ENCODE measurements around the gene RPRD1B. TPM values are rescaled to one million over a fixed set of nuclear protein-coding genes. Genes with fewer than 3 reads are reported as not detected.

The RPRD1B gene
- total and polyA plus RNA-seq, 2 experiments from 2014 or later: 7.3 to 24.3 TPM

- Histone ChIP-seq H3K4me2 (no peak overlapping the region), H3K4me1 (ENCODE audit: insufficient read depth) (peaks cover 5% of the 10 kb centered on the region; the same call in 1 of the 2 replicates), H3K27me3 (ENCODE audit: insufficient read depth) (no peaks in the 10 kb centered on the region), H3F3A (replicated peaks; ENCODE audit: low read depth) (no peaks in the 10 kb centered on the region), H3K27ac (ENCODE audit: low read depth) (0 out of 2 replicates have a peak overlapping the region, but pooled peaks have one; percentile 32), H3K9me2 (ENCODE audit: insufficient read depth) (no peaks in the 10 kb centered on the region), H2AFZ (no peak overlapping the region), H3K79me2 (replicated peaks; ENCODE audit: insufficient read depth) (no peaks in the 10 kb centered on the region), H4K20me1 (replicated peaks; ENCODE audit: insufficient read depth) (peaks cover 8% of the 10 kb centered on the region), H3K36me3 (ENCODE audit: insufficient read depth) (peaks cover 7% of the 10 kb centered on the region; the same call in 1 of the 2 replicates), H3K4me3 (no peak overlapping the region)
- peaks cover 14% of the 10 kb centered on the region for H3K4me1 Mint-ChIP-seq
- no peaks in the 10 kb centered on the region for H3K9me3 Mint-ChIP-seq
- H3K27me3 Mint-ChIP-seq (ENCODE audit: insufficient read depth, low read depth, poor library complexity): peaks cover 3% of the 10 kb centered on the region
- no peak for ATAC-seq
- H3K4me3 Mint-ChIP-seq: no peak overlapping the region
- peaks cover 28% of the 10 kb centered on the region for H3K36me3 Mint-ChIP-seq (ENCODE audit: low read depth)
- H3K27ac Mint-ChIP-seq: no peak overlapping the region
- TF ChIP-seq JUNB (IDR thresholded peaks at IDR 0.05; ENCODE audit: unreplicated experiment) (no peak), ZNF331 (CRISPR knock-in tag; IDR thresholded peaks at IDR 0.05; ENCODE audit: low read depth) (no peak), STAT1 (IDR thresholded peaks at IDR 0.05; ENCODE audit: unreplicated experiment) (no peak), ZNF114 (CRISPR knock-in tag; IDR thresholded peaks at IDR 0.05) (no peak), EZH2phosphoT487 (IDR thresholded peaks at IDR 0.05; ENCODE audit: unreplicated experiment) (no peak), CTCF (conservative IDR thresholded peaks at IDR 0.05; ENCODE audit: low read depth in 2 of 2) (no peak), EZH2 (IDR thresholded peaks at IDR 0.05; ENCODE audit: low read depth, unreplicated experiment) (no peak), REST (IDR thresholded peaks at IDR 0.05; ENCODE audit: unreplicated experiment) (no peak), NANOG (IDR thresholded peaks at IDR 0.05; ENCODE audit: borderline replicate concordance) (no peak)
- TF ChIP-seq, protein P1, sequence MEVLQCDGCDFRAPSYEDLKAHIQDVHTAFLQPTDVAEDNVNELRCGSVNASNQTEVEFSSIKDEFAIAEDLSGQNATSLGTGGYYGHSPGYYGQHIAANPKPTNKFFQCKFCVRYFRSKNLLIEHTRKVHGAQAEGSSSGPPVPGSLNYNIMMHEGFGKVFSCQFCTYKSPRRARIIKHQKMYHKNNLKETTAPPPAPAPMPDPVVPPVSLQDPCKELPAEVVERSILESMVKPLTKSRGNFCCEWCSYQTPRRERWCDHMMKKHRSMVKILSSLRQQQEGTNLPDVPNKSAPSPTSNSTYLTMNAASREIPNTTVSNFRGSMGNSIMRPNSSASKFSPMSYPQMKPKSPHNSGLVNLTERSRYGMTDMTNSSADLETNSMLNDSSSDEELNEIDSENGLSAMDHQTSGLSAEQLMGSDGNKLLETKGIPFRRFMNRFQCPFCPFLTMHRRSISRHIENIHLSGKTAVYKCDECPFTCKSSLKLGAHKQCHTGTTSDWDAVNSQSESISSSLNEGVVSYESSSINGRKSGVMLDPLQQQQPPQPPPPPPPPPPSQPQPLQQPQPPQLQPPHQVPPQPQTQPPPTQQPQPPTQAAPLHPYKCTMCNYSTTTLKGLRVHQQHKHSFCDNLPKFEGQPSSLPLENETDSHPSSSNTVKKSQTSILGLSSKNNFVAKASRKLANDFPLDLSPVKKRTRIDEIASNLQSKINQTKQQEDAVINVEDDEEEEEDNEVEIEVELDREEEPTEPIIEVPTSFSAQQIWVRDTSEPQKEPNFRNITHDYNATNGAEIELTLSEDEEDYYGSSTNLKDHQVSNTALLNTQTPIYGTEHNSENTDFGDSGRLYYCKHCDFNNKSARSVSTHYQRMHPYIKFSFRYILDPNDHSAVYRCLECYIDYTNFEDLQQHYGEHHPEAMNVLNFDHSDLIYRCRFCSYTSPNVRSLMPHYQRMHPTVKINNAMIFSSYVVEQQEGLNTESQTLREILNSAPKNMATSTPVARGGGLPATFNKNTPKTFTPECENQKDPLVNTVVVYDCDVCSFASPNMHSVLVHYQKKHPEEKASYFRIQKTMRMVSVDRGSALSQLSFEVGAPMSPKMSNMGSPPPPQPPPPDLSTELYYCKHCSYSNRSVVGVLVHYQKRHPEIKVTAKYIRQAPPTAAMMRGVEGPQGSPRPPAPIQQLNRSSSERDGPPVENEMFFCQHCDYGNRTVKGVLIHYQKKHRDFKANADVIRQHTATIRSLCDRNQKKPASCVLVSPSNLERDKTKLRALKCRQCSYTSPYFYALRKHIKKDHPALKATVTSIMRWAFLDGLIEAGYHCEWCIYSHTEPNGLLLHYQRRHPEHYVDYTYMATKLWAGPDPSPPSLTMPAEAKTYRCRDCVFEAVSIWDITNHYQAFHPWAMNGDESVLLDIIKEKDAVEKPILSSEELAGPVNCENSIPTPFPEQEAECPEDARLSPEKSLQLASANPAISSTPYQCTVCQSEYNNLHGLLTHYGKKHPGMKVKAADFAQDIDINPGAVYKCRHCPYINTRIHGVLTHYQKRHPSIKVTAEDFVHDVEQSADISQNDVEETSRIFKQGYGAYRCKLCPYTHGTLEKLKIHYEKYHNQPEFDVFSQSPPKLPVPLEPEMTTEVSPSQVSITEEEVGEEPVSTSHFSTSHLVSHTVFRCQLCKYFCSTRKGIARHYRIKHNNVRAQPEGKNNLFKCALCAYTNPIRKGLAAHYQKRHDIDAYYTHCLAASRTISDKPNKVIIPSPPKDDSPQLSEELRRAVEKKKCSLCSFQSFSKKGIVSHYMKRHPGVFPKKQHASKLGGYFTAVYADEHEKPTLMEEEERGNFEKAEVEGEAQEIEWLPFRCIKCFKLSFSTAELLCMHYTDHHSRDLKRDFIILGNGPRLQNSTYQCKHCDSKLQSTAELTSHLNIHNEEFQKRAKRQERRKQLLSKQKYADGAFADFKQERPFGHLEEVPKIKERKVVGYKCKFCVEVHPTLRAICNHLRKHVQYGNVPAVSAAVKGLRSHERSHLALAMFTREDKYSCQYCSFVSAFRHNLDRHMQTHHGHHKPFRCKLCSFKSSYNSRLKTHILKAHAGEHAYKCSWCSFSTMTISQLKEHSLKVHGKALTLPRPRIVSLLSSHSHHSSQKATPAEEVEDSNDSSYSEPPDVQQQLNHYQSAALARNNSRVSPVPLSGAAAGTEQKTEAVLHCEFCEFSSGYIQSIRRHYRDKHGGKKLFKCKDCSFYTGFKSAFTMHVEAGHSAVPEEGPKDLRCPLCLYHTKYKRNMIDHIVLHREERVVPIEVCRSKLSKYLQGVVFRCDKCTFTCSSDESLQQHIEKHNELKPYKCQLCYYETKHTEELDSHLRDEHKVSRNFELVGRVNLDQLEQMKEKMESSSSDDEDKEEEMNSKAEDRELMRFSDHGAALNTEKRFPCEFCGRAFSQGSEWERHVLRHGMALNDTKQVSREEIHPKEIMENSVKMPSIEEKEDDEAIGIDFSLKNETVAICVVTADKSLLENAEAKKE (CRISPR knock-in tag; IDR thresholded peaks at IDR 0.05): no peak
- TF ChIP-seq, protein P2, sequence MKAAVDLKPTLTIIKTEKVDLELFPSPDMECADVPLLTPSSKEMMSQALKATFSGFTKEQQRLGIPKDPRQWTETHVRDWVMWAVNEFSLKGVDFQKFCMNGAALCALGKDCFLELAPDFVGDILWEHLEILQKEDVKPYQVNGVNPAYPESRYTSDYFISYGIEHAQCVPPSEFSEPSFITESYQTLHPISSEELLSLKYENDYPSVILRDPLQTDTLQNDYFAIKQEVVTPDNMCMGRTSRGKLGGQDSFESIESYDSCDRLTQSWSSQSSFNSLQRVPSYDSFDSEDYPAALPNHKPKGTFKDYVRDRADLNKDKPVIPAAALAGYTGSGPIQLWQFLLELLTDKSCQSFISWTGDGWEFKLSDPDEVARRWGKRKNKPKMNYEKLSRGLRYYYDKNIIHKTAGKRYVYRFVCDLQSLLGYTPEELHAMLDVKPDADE (IDR thresholded peaks at IDR 0.05): no peak
- DNase-seq (ENCODE audit: low spot score): no peak
Measured at GRCh38 chr20:37989601-37990295, 43.8 kb upstream of the RPRD1B start.
